MM.1S (cell line): ENCODE measurements around the gene PREP.

Experiments used
- DNase-seq: peaks from one replicate; pipeline ENCODE4 v3.0.0-alpha.2; 2015
- H2AFZ ChIP-seq: fragments of 300-600 bp; sonication (generic); 2 replicates; pipeline ENCODE4 v1.6.0; 2016; ENCODE audit warnings: antibody characterized with exemption, low read length
- H3F3A ChIP-seq: fragments of 300-600 bp; sonication (generic); 2 replicates; pipeline ENCODE4 v1.6.1; 2016; ENCODE audit warnings: mild to moderate bottlenecking, antibody characterized with exemption, low read length, moderate library complexity, mixed read lengths; ENCODE audit not compliant: insufficient read depth
- H3K27ac ChIP-seq: fragments of 300-600 bp; sonication (generic); 2 replicates; pipeline ENCODE4 v1.5.1; 2016; ENCODE audit warnings: mild to moderate bottlenecking, low read length
- H3K27me3 ChIP-seq: fragments of 300-600 bp; sonication (generic); replicated peaks from 2 replicates; pipeline ENCODE4 v1.6.0; 2016; ENCODE audit warnings: low read length; ENCODE audit not compliant: insufficient read depth
- H3K36me3 ChIP-seq: fragments of 300-600 bp; sonication (generic); replicated peaks from 2 replicates; pipeline ENCODE4 v1.6.1; 2016; ENCODE audit warnings: mild to moderate bottlenecking, low read length, mixed read lengths; ENCODE audit not compliant: insufficient read depth
- H3K4me1 ChIP-seq: fragments of 300-600 bp; sonication (generic); 2 replicates; pipeline ENCODE4 v1.6.1; 2016; ENCODE audit warnings: low read length, mixed read lengths
- H3K4me2 ChIP-seq: fragments of 300-600 bp; sonication (generic); 2 replicates; pipeline ENCODE4 v1.6.0; 2016; ENCODE audit warnings: low read depth, low read length
- H3K4me3 ChIP-seq: fragments of 300-600 bp; sonication (generic); 2 replicates; pipeline ENCODE4 v1.5.1; 2016; ENCODE audit warnings: low read length, mixed read lengths
- H3K79me2 ChIP-seq: fragments of 300-600 bp; sonication (generic); 2 replicates; pipeline ENCODE4 v1.6.1; 2016; ENCODE audit warnings: mixed run types, low read length, mixed read lengths
- H3K9ac ChIP-seq: fragments of 300-600 bp; sonication (generic); 2 replicates; pipeline ENCODE4 v1.6.1; 2016; ENCODE audit warnings: low read length, mixed read lengths
- H3K9me2 ChIP-seq: fragments of 300-600 bp; sonication (generic); replicated peaks from 2 replicates; pipeline ENCODE4 v1.6.1; 2016; ENCODE audit warnings: mild to moderate bottlenecking, low read length, mixed read lengths; ENCODE audit not compliant: insufficient read depth
- H3K9me3 ChIP-seq: fragments of 300-600 bp; sonication (generic); replicated peaks from 2 replicates; pipeline ENCODE4 v1.6.1; 2016; ENCODE audit warnings: mild to moderate bottlenecking, low read length, mixed read lengths; ENCODE audit not compliant: insufficient read depth
- H4K20me1 ChIP-seq: fragments of 300-600 bp; sonication (generic); 2 replicates; pipeline ENCODE4 v1.6.1; 2016; ENCODE audit warnings: mild to moderate bottlenecking, low read length, moderate library complexity, mixed read lengths; ENCODE audit not compliant: insufficient read depth
- CTCF ChIP-seq: fragments of 300-600 bp; sonication (generic); IDR thresholded peaks from 2 replicates; pipeline ENCODE4 v1.5.1; 2016; ENCODE audit warnings: antibody characterized with exemption, low read length, mixed read lengths
- EZH2 ChIP-seq: fragments of 300-600 bp; sonication (generic); optimal IDR thresholded peaks from 2 replicates; pipeline ENCODE3; 2017; ENCODE audit warnings: low read depth, mild to moderate bottlenecking, antibody characterized with exemption, low read length, mixed read lengths
- EZH2phosphoT487 ChIP-seq: fragments of 300-600 bp; sonication (generic); IDR thresholded peaks from 2 replicates; pipeline ENCODE4 v1.6.1; 2018; ENCODE audit warnings: antibody characterized with exemption, low read length

The PREP gene

DNA sequence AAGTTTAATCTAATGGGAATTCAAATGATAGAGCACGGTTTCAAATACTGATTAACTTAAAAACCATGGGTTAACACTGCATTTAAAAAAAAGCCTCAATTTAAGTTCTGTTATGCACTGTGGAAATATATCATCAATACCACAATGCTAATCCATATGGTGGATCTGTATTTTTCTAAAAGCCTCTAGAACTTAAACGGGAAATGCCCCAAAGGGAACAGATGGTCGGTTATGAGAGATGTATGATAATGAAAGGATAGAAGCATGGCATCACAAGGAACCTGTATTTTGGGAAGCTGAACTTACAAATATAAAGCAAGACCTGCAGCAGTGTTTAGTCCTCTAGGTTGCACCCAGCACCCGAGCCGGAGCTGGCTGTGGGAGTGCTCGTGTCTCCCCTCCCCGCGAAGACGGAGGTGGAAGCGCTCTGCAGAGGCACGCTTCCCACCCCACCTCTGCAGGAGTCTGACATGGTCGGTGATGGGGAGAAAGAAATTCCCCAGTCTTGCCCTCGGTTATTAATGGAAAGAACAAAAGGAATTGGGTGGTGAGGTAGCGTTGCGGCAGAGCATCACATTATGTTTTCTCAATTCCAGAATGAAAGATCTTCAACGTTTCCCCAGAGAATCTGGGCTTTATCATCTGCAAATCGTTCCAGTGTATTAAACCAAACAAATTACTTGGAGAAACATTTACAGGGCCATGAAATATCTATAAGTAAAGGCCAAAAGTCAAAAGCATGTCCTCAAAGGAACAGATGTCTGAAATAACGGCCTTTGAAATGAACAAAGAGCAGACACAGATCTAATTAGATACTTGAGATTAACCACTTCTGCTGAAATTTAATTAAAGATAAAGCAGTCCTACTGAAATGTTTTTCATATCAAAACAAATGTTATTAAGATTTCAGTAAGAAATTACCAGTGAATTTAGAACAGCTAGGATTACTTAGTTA is 120.0 kb downstream of the PREP start:
- H3K9ac ChIP-seq: no peak overlapping the region
- H3K27ac ChIP-seq: no peak overlapping the region
- no peaks in the 10 kb centered on the region for H3K27me3 ChIP-seq
- no peaks in the 10 kb centered on the region for H4K20me1 ChIP-seq
- no peaks in the 10 kb centered on the region; the same call in 1 of the 2 replicates for H3K36me3 ChIP-seq
- H3K4me3 ChIP-seq: no peak overlapping the region
- H2AFZ ChIP-seq: no peak overlapping the region
- no peak for TF ChIP-seq EZH2phosphoT487
- H3K4me1 ChIP-seq: no peaks in the 10 kb centered on the region
- no peaks in the 10 kb centered on the region for H3K9me3 ChIP-seq
- DNase-seq: no peak
- no peaks in the 10 kb centered on the region for H3F3A ChIP-seq
- no peak overlapping the region for H3K4me2 ChIP-seq
- no peaks in the 10 kb centered on the region for H3K9me2 ChIP-seq
- no peaks in the 10 kb centered on the region for H3K79me2 ChIP-seq

GRCh38 chr6:105280033-105280432 is 122.8 kb downstream of the PREP start:
- Histone ChIP-seq H3K4me2 (no peak overlapping the region), H3K4me3 (no peak overlapping the region), H3K9me2 (no peaks in the 10 kb centered on the region), H3K36me3 (no peaks in the 10 kb centered on the region), H2AFZ (no peak overlapping the region), H3F3A (no peaks in the 10 kb centered on the region), H3K4me1 (no peaks in the 10 kb centered on the region), H3K9me3 (no peaks in the 10 kb centered on the region), H3K27me3 (no peaks in the 10 kb centered on the region), H4K20me1 (no peaks in the 10 kb centered on the region), H3K79me2 (no peaks in the 10 kb centered on the region), H3K27ac (no peak overlapping the region), H3K9ac (no peak overlapping the region)
- DNase-seq: no peak
- TF ChIP-seq CTCF (no peak), EZH2 (no peak), EZH2phosphoT487 (no peak)

DNA sequence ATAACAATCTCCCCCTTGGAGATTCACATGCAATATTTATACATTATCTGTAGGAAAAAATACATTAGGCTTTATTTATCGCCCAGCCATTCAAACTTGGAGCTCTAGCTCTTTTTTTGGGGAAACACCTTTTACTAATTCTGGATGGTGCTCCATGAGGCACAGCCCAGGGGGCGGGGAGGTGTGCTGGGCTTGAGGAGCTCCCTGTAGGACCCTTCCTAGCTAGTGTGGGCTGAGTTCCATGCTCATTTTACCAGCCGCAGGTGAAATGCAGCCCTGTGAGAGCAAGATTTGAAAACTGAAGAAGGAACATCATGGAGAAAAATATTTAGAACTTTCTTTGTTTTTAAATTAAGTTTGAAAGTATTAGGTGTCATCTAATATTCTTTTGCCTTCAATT is 123.4 kb downstream of the PREP start:
- Histone ChIP-seq H3K4me1 (no peaks in the 10 kb centered on the region), H3K27ac (no peak overlapping the region), H3K27me3 (no peaks in the 10 kb centered on the region), H4K20me1 (no peaks in the 10 kb centered on the region), H3K36me3 (no peaks in the 10 kb centered on the region), H3K4me2 (no peak overlapping the region), H3K9ac (no peak overlapping the region), H2AFZ (no peak overlapping the region), H3K9me3 (no peaks in the 10 kb centered on the region), H3K4me3 (no peak overlapping the region), H3K9me2 (no peaks in the 10 kb centered on the region), H3F3A (no peaks in the 10 kb centered on the region), H3K79me2 (no peaks in the 10 kb centered on the region)
- TF ChIP-seq CTCF (no peak), EZH2 (no peak), EZH2phosphoT487 (no peak)
- no peak for DNase-seq

GRCh38 chr6:105278813-105279212 is 124.1 kb downstream of the PREP start:
- Histone ChIP-seq H3K9me3 (no peaks in the 10 kb centered on the region), H2AFZ (no peak overlapping the region), H3K9me2 (no peaks in the 10 kb centered on the region), H3K9ac (no peak overlapping the region), H3F3A (no peaks in the 10 kb centered on the region), H3K4me2 (no peak overlapping the region), H3K36me3 (no peaks in the 10 kb centered on the region), H3K79me2 (no peaks in the 10 kb centered on the region), H3K27ac (no peak overlapping the region), H3K4me1 (no peaks in the 10 kb centered on the region), H4K20me1 (no peaks in the 10 kb centered on the region), H3K27me3 (no peaks in the 10 kb centered on the region), H3K4me3 (no peak overlapping the region)
- TF ChIP-seq CTCF (no peak), EZH2 (no peak), EZH2phosphoT487 (no peak)
- no peak for DNase-seq
